ENCODE results near the gene KLC1.
"Not testable (repeated sequence)": the region's sequence is repeated elsewhere in the genome, so short reads cannot be mapped to it uniquely, and the experiment has no call there.

- not testable (repeated sequence) for TF ChIP-seq CTCF (conservative IDR thresholded peaks at IDR 0.05; ENCODE audit: low read depth, low read length); EZH2 (IDR thresholded peaks at IDR 0.05; ENCODE audit: borderline replicate concordance, low read depth, low read length, poor library complexity, severe bottlenecking)
Observed at GRCh38 chr14:103609081-103609480, 19.9 kb upstream of the KLC1 start.
